A673 (cell line): ENCODE results near the gene SHISAL1.

Experiments used
- CTCF ChIP-seq: fragments of 300-800, 200-600 bp; sonication (generic); conservative IDR thresholded peaks from 2 replicates; pipeline ENCODE4 v1.5.1; 2017; ENCODE audit warnings: low read depth, mild to moderate bottlenecking, antibody characterized with exemption, low read length, moderate library complexity, mixed read lengths
- EZH2 ChIP-seq: fragments of 200-600 bp; sonication (generic); IDR thresholded peaks from 2 replicates; pipeline ENCODE4 v1.6.1; 2017; ENCODE audit warnings: borderline replicate concordance, low read depth, mild to moderate bottlenecking, mixed read lengths, antibody characterized with exemption, low read length; ENCODE audit not compliant: poor library complexity, severe bottlenecking

- TF ChIP-seq EZH2 (no peak), CTCF (no peak)
These were observed 99.8 kb downstream of the SHISAL1 start for GRCh38 chr22:44212936-44213335.
